Skin epidermis (tissue), 12 donors: ENCODE data around the gene CLCN5.

Source experiments
- H3K27ac ChIP-seq, 21 experiments: fragments of 200-600 bp; sonication (generic) in 11 of 21; one replicate each; pipeline ENCODE4 v1.5.0; 2020; ENCODE audit warnings: mild to moderate bottlenecking in 3 of 21, inconsistent platforms in 2 of 21, moderate library complexity in 2 of 21
- H3K4me3 ChIP-seq, 7 experiments: fragments of 200-600 bp; sonication (generic) in 2 of 7; one replicate each; pipeline ENCODE4 v1.5.0; 2020; ENCODE audit warnings: inconsistent platforms in 2 of 7, mild to moderate bottlenecking in 2 of 7, moderate library complexity in 1 of 7

The CLCN5 gene

GRCh38 chrX:50115973-50116372, 193.6 kb downstream of the CLCN5 start:
- no peak overlapping the region for H3K27ac ChIP-seq
- no peak overlapping the region for H3K4me3 ChIP-seq

GRCh38 chrX:50117476-50117875, 195.1 kb downstream of the CLCN5 start:
- Histone ChIP-seq H3K27ac (no peak overlapping the region), H3K4me3 (no peak overlapping the region)

GRCh38 chrX:50125480-50125879, 203.1 kb downstream of the CLCN5 start:
- Histone ChIP-seq H3K27ac (no peak overlapping the region), H3K4me3 (no peak overlapping the region)

GRCh38 chrX:50147972-50148371, 225.6 kb downstream of the CLCN5 start:
- Histone ChIP-seq H3K27ac (no peak overlapping the region), H3K4me3 (no peak overlapping the region)
